Measurements from ENCODE around the gene PDCD2L.
"Not testable (repeated sequence)": the region's sequence is repeated elsewhere in the genome, so short reads cannot be mapped to it uniquely, and the experiment has no call there.

The PDCD2L gene

GRCh38 chr19:34404109-34404909 is at the start of gene PDCD2L:
PDCD2L (plus strand) TSS chr19:34404399; CDS start chr19:34404431, 32 bp downstream.
- peak; percentile 35 for DNase-seq

GRCh38 chr19:34355201-34355600 is 49.0 kb upstream of the PDCD2L start:
- DNase-seq, result no peak

DNA sequence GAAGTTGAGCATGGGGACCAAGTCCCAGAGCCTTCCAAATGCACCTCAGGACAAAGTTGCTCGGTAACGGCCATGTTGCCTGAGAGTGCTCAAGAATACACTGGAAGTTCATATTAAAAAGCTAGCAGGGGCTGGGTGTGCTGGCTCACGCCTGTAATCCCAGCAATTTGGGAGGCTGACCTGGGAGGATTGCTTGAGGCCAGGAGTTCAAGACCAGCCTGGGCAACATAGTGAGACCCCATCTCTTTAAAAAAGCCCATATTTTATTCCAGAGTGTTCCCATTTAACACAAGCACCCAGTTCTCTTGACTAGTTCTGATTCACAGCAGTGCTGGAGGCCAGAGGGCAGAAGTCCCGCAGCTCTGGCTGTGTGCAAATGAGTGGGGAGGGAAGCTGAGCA is 47.3 kb upstream of the PDCD2L start:
- no peak for DNase-seq

GRCh38 chr19:34357431-34357830 is 46.8 kb upstream of the PDCD2L start:
- no peak for DNase-seq

DNA sequence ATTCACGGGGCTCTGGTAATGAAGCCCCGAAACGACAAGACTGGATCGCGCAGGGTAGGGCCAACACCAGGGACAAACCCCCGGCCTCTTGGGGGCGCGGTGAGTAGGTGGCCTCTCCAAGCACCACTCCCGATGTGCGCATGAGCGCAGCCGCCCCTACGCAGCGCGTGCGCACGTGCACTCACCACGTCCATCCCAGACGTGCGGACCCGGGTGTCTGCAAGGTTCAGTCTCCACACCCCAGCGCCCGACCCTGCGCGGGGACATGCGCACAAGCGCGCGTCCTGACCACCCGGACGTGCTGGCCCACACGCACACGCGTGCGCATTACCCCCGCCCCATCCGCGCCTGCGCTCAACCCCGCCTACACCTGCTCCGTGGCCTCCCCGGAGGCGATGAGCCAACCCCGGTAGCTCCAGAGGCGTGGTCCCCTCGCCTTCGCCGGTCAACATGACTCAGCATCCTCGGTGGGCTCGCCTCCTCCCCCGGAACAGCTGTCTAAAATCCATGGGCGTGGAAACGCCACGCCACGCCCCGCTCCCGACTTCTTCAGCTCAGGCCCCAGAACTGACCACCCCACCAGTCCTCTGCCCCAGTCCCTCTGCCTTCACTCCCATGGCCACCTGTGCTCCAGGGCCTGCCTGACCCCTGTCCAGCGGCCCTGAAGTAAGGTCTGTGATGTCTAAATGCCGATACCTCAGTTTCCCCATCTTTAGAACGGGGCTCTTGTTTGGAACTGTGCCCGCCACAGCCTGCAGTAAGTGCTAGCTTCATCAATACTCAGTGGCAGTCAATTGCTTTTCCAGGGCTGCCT is 44.9 kb upstream of the PDCD2L start:
- peak; percentile 56 for DNase-seq

DNA sequence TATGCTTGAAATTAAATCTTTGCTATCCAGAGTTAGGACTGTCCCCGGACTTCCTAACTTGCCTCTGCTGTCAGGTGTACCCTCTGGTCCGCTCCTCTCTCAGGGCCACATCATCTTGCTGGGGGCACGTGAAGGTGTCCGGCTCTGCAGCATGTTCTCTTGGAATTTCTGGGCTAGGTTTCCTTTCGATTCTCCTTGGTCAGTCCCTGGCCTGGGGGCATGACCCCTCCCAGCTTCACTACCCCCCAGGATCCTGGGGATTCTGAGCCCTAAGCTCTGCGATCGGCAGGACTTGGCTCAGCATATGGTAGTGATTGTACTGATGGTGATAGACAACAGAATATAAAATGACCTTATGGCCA is 44.3 kb upstream of the PDCD2L start:
- no peak for DNase-seq

GRCh38 chr19:34360354-34360909 is 43.8 kb upstream of the PDCD2L start:
- no peak for DNase-seq

DNA sequence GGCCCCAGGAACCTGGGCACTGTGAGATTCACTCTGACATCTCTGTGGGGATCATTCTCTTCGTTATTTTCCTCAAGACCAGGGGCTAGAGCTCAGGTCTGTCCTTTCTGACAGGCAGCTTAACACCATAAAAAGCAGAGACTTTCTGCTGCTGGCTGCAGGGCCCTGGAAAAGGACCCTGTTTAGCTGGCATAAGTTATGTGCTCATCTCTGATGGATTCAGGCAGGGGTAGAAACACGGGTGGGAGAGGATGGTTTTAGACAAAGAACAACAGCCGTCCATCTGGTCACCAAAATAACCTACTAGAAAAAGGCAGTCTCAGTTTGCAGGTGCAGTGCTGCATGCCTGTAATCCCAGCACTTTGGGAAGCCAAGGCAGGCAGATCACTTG is 41.5 kb upstream of the PDCD2L start:
- no peak for DNase-seq

DNA sequence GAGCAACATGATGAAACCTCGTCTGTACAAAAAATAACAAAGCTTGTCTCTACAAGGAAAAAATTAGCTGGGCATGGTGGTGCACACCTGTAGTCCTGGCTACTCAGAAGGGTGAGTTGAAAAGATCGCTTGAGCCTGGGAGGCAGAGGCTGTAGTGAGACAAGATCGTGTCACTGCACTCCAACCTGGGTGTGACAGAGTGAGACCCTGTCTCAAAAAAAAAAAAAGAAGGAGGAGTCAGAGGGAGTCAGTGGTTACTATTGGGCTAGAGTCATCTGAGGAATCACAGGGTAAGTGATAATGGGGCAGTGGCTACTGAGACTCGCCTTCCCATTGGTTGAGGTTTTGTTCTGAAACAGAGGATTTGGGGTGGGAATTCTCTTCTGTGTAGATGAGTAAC is 41.1 kb upstream of the PDCD2L start:
- no peak for DNase-seq

GRCh38 chr19:34363930-34364329 is 40.3 kb upstream of the PDCD2L start:
- DNase-seq, result no peak

DNA sequence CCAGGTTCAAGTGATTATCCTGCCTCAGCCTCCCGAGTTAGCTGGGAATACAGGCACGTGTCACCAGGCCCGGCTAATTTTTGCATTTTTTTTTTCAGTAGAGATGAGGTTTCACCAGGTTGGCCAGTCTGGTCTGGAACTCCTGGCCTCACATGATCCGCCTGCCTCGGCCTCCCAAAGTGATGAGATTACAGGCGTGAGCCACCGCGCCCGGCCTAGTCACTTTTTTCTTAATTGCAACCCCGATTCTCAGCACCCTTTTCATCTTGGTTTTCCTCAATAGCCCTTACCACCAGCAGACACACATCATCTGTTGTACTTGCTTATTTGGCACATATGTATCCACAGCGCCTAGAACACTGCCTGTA is 39.8 kb upstream of the PDCD2L start:
- DNase-seq, result no peak

DNA sequence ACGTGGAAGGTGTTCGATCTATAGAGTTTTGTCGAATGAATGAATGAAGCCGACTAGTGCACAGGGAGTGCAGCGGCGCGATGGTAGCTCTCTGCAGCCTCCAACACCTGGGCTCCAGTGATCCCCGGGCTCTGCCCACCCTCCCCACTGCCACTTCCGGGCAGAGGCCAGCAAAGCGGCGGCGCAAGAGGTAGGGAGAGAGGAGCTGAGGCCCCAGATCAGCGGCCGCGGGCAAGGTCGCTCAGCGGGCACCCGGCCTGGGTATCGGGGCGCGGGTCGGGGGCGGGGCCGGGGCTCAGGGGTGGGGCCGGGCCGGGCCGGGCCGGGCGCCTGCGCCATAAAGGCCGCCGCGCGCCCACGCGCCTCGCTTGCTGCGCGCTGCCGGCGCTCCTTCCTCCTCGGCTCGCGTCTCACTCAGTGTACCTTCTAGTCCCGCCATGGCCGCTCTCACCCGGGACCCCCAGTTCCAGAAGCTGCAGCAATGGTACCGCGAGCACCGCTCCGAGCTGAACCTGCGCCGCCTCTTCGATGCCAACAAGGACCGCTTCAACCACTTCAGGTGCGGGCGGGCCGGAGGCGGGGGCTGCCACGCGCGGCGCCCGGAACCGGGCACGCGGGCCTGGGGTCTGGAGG is 39.3 kb upstream of the PDCD2L start, which contains the start of gene GPI:
GPI (plus strand) TSS at position 367 of the 633 bp plus-strand sequence; CDS start at position 438, 71 bp downstream.
- DNase-seq, result no peak

GRCh38 chr19:34365463-34366401 is 38.5 kb upstream of the PDCD2L start:
- no peak for DNase-seq

DNA sequence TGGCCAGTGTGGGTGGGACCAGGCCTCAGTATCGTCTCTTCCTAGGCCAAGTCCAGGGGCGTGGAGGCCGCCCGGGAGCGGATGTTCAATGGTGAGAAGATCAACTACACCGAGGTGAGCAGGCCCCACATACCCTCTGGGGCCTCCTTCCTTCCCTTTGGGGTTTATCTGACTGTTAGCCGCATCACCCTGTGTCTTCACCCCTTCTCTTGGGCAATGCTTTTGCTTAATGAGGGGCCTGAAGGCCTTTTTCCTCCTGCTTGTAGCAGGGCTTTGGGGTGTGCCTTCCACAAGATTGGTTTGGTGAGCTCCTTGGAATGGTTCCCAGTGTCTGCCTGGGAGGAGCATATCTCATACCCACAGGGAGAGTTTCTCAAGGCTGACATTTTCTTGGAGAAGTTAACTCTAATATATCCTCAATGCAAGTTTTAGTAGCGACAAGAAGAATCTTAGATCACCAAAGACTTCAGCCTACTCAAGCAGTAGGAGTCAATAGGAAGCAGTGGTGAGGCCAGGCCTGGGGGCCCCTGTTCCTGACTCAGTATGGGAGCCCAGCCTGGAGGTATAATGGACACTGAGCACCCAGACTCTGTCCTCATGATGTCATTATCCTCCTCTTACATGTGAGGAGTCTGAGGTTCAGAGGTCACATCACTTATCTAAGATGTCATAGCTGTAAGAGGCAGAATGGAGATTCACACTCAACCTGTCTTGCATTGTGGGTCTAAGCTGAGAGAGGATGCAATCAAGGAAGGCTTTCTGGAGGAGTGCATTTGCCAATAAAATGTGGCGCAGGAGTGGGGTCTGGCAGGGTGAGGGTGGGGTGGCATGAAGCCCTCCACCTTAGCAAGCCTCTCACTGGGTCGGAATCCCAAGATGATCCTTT is 37.2 kb upstream of the PDCD2L start:
- DNase-seq, result peak; percentile 33

DNA sequence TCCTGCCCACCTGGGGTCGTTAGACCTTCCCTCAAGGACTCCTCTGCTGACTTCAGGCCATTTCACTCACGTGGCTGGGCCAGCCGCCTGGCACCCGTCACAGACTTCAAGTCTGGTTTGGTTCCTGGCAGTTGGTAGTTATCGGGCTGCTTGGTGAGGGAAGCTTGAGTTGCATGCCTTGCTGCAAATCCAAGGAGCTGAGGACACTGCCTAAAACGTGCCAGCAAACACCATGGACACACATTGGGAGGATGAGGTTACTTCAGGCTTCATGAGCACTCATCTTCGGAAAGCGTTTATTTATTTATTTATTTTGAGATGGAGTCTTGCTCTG is 36.6 kb upstream of the PDCD2L start:
- no peak for DNase-seq

DNA sequence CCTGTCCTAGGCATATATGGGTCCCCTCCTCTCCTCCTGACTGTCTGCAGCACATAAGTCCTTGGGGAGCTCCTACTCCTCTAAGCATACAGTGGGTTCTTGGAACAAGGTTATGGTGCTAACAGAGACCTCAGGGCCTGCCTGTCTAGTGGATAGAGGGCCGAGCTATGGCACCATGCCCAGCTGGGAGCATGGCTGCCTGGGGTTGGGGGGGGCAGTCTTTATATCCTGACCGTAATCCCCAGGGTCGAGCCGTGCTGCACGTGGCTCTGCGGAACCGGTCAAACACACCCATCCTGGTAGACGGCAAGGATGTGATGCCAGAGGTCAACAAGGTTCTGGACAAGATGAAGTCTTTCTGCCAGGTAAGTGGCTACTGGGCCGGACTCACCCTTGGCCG is 35.9 kb upstream of the PDCD2L start:
- DNase-seq, result no peak

- not testable (repeated sequence) for DNase-seq
Observed at GRCh38 chr19:34369166-34369565, 35.0 kb upstream of the PDCD2L start.

DNA sequence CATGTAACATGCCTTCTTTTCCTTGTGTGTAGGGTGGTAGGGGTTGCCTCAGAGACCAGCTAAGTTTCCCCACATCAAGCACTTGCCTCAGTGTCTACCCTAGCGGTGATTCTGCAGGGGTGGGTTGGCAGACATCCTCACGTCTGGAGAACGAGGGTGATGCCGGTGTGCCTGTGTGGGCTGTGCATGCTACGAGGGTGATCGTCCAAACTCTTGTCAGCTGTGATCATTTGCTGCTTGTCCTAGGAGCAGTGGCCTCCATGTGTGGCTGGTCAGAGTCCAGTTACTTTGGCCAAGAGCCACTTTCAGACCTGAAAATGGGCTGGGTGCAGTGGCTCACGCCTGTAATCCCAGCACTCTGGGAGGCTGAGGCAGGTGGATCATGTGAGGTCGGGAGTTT is 34.1 kb upstream of the PDCD2L start:
- no peak for DNase-seq

GRCh38 chr19:34370983-34371382 is 33.2 kb upstream of the PDCD2L start:
- DNase-seq, result no peak

DNA sequence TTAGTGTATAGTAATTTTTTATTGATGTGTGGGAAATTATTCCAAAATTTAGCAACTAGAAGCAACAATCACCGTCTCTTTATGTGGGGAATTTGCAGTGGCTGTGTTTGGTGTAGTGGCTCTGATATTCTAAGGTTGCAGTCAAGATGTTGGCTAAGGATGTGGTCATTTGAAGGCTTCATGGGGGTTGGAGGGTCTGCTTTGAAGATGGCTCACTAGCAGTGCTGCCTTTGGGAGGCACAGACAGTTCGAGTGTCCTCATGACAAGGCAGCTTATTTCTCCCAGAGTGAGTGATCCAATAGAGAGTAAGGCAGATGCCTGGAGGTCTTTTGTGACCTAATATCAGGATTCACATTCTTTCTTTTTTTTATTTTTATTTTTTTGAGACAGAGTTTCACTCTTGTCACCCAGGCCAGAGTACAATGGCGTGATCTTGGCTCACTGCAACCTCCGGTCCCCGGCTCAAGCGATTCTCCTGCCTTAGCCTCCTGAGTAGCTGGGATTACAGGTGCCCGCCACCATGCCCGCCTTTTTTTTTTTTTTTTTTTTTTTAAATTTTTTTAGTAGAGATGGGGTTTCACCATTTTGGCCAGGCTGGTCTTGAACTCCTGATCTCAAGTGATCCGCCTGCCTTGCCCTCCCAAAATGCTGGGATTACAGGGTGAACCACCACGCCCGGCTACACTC is 30.5 kb upstream of the PDCD2L start:
- no peak for DNase-seq

DNA sequence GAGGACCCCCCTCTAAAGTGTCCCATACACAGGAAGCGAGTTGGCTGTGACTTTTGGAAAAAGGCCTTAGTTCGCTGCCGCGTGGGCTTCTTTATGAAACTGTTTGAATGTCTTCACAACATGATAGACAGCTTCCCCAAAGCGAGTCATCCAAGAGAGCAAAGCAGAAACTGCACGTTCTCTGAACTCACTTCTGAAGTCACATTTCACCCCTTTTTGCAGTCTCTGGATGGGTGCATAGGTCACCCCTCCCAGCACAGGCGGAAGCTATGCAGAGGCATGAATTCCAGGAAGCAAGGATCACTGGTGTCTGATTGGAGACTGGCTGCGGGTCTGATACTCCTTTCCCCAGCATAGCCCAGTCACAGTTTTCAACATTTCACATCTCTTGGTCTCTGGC is 28.6 kb upstream of the PDCD2L start:
- DNase-seq, result no peak

Data from SIG-M5 (cell line).